Hematopoietic multipotent progenitor cell treated with erythropoietin and hydrocortisone succinate and interleukin-3 and kit ligand, for 4 days (in vitro differentiated cells): ENCODE data around the gene IQGAP2.
"Not testable (repeated sequence)": the region's sequence is repeated elsewhere in the genome, so short reads cannot be mapped to it uniquely, and the experiment has no call there.

Source experiments
- DNase-seq: peaks from one replicate; pipeline ENCODE4 v3.0.0-alpha.2; 2015

Gene IQGAP2

GRCh38 chr5:76723906-76724305 lies 320.8 kb downstream of the IQGAP2 start:
- DNase-seq: no peak

- no peak for DNase-seq
Observed at GRCh38 chr5:76724871-76725270, 321.8 kb downstream of the IQGAP2 start.

- DNase-seq: no peak
Observed at GRCh38 chr5:76728965-76729364, 325.9 kb downstream of the IQGAP2 start.

- DNase-seq: no peak
Observed at GRCh38 chr5:76729373-76730290, 326.5 kb downstream of the IQGAP2 start.

- DNase-seq: no peak
Observed at GRCh38 chr5:76732405-76733048, 329.4 kb downstream of the IQGAP2 start.

- DNase-seq: no peak
Observed at GRCh38 chr5:76733049-76733417, 329.9 kb downstream of the IQGAP2 start.

- DNase-seq: peak; percentile 49
Observed at GRCh38 chr5:76735762-76736545, 332.9 kb downstream of the IQGAP2 start.

- peak; percentile 44 for DNase-seq
Observed at GRCh38 chr5:76736679-76737556, 333.8 kb downstream of the IQGAP2 start.

- DNase-seq: no peak
Observed at GRCh38 chr5:76737846-76738245, 334.8 kb downstream of the IQGAP2 start.

- DNase-seq: not testable (repeated sequence)
Observed at GRCh38 chr5:76741506-76741905, 338.4 kb downstream of the IQGAP2 start.

- DNase-seq: no peak
Observed at GRCh38 chr5:76742583-76742982, 339.5 kb downstream of the IQGAP2 start.

- DNase-seq: no peak
Observed at GRCh38 chr5:76744632-76745031, 341.5 kb downstream of the IQGAP2 start.

- no peak for DNase-seq
Observed at GRCh38 chr5:76745670-76746069, 342.6 kb downstream of the IQGAP2 start.

- DNase-seq: peak; percentile 28
Observed at GRCh38 chr5:76746677-76747076, 343.6 kb downstream of the IQGAP2 start.

GRCh38 chr5:76747706-76748105 lies 344.6 kb downstream of the IQGAP2 start:
- DNase-seq: peak; percentile 35

- DNase-seq: no peak
Observed at GRCh38 chr5:76751291-76751690, 348.2 kb downstream of the IQGAP2 start.

GRCh38 chr5:76754668-76755078 lies 351.6 kb downstream of the IQGAP2 start:
- no peak for DNase-seq

GRCh38 chr5:76755779-76756637 lies 352.9 kb downstream of the IQGAP2 start:
- DNase-seq: no peak

- DNase-seq: no peak
Observed at GRCh38 chr5:76757049-76757448, 354.0 kb downstream of the IQGAP2 start.
